SK-N-SH (cell line): Measurements from ENCODE around the gene MAG. TPM values are rescaled to one million over a fixed set of nuclear protein-coding genes. Genes with fewer than 3 reads are reported as not detected.

Source experiments
- CTCF ChIA-PET: fragments of 300-600, 350-600 bp; formaldehyde crosslinking; extraction: SDS; loops from one replicate; lab custom pipeline; 2021; lab: Yijun Ruan, JAX
- POLR2A ChIA-PET: fragments of 350-600 bp; sonication (Branson Sonifier 250); formaldehyde crosslinking; extraction: SDS; loops from one replicate; lab custom pipeline; 2020; ENCODE audit warnings: antibody characterized with exemption, inconsistent platforms; lab: Yijun Ruan, JAX
- DNase-seq: peaks from one replicate; pipeline ENCODE4 v3.0.0; 2012
- H2AFZ ChIP-seq: fragments of 200-600 bp; sonication (generic); 2 replicates; pipeline ENCODE4 v1.8.1; 2016; ENCODE audit warnings: antibody characterized with exemption, mild to moderate bottlenecking, low read depth
- H3F3A ChIP-seq: fragments of 200-600 bp; sonication (generic); replicated peaks from 2 replicates; pipeline ENCODE3; 2016; ENCODE audit warnings: antibody characterized with exemption, mild to moderate bottlenecking; ENCODE audit not compliant: insufficient read depth
- H3K27ac ChIP-seq, 2 experiments: fragments of 200-500 bp in 1 of 2; fragments of 200-600 bp in 1 of 2; sonication (Bioruptor generic) in 1 of 2; sonication (generic), shearing (Covaris generic) in 1 of 2; 2 replicates each; pipeline versions ENCODE4 v1.5.1 to v1.6.1; 2014 to 2016; ENCODE audit warnings: low read depth in 2 of 2, inconsistent platforms in 1 of 2, low read length in 1 of 2, mild to moderate bottlenecking in 1 of 2, mixed read lengths in 1 of 2
- H3K27me3 ChIP-seq: fragments of 200-600 bp; sonication (generic), shearing (Covaris generic); 2 replicates; pipeline ENCODE4 v1.6.1; 2016; ENCODE audit warnings: mixed run types; ENCODE audit not compliant: insufficient read depth
- H3K36me3 ChIP-seq, 2 experiments: fragments of 200-500 bp in 1 of 2; fragments of 200-600 bp in 1 of 2; sonication (Bioruptor generic) in 1 of 2; sonication (generic) in 1 of 2; replicated peaks in 1 of 2; 2 replicates each; pipeline versions ENCODE3 to v1.5.1; 2014 to 2016; ENCODE audit warnings: low read length in 1 of 2, mild to moderate bottlenecking in 1 of 2; ENCODE audit not compliant: insufficient read depth in 2 of 2, control insufficient read depth in 1 of 2
- H3K4me1 ChIP-seq, 2 experiments: fragments of 200-500 bp in 1 of 2; fragments of 200-600 bp in 1 of 2; sonication (Bioruptor generic) in 1 of 2; sonication (generic), shearing (Covaris generic) in 1 of 2; 2 replicates each; pipeline versions ENCODE4 v1.5.1 to v1.6.1; 2014 to 2016; ENCODE audit warnings: low read depth in 1 of 2, low read length in 1 of 2, mixed run types in 1 of 2; ENCODE audit not compliant: insufficient read depth in 2 of 2, control insufficient read depth in 1 of 2
- H3K4me2 ChIP-seq: fragments of 200-600 bp; sonication (generic), shearing (Covaris generic); 2 replicates; pipeline ENCODE4 v1.6.1; 2017; ENCODE audit warnings: mixed run types
- H3K4me3 ChIP-seq, 2 experiments: fragments of 200-500 bp in 1 of 2; fragments of 200-600 bp in 1 of 2; sonication (Bioruptor generic) in 1 of 2; sonication (generic), shearing (Covaris generic) in 1 of 2; 2 replicates each; pipeline versions ENCODE4 v1.5.1 to v1.8.1; 2014 to 2016; ENCODE audit warnings: low read depth in 2 of 2, inconsistent platforms in 1 of 2, low read length in 1 of 2, mild to moderate bottlenecking in 1 of 2, mixed read lengths in 1 of 2, moderate library complexity in 1 of 2
- H3K79me2 ChIP-seq: fragments of 200-600 bp; sonication (generic); 2 replicates; pipeline ENCODE4 v1.8.1; 2017; ENCODE audit warnings: mild to moderate bottlenecking; ENCODE audit not compliant: insufficient read depth
- H3K9ac ChIP-seq: fragments of 200-600 bp; sonication (generic); 2 replicates; pipeline ENCODE4 v1.6.1; 2017; ENCODE audit warnings: mixed run types
- H3K9me2 ChIP-seq: fragments of 200-600 bp; sonication (generic); 2 replicates; pipeline ENCODE4 v1.6.1; 2017; ENCODE audit warnings: mixed run types
- H3K9me3 ChIP-seq: fragments of 200-600 bp; sonication (generic); 2 replicates; pipeline ENCODE4 v1.6.1; 2017; ENCODE audit warnings: mixed run types, mild to moderate bottlenecking, moderate library complexity
- H4K20me1 ChIP-seq: fragments of 200-600 bp; sonication (generic); 2 replicates; pipeline ENCODE4 v1.6.1; 2017; ENCODE audit warnings: mild to moderate bottlenecking, mixed run types; ENCODE audit not compliant: insufficient read depth
- CHD2 ChIP-seq: fragments of 150-350 bp; IDR thresholded peaks from 2 replicates; pipeline ENCODE4 v1.6.1; 2018; ENCODE audit warnings: low read length; ENCODE audit not compliant: partially characterized antibody
- CTCF ChIP-seq: fragments of 200-600 bp; sonication (generic); IDR thresholded peaks from 2 replicates; pipeline ENCODE4 v1.6.1; 2017; ENCODE audit warnings: antibody characterized with exemption, mild to moderate bottlenecking, moderate library complexity
- ELF1 ChIP-seq: IDR thresholded peaks from 2 replicates; pipeline ENCODE4 v1.4.0; 2012
- FOXM1 ChIP-seq: IDR thresholded peaks from 2 replicates; pipeline ENCODE4 v1.4.0; 2012; ENCODE audit warnings: low read depth, mild to moderate bottlenecking
- GATA2 ChIP-seq: sonication (generic); formaldehyde crosslinking; IDR thresholded peaks from 2 replicates; pipeline ENCODE4 v1.5.0; 2020; ENCODE audit warnings: mild to moderate bottlenecking, missing genetic modification reagents
- MEF2A ChIP-seq: IDR thresholded peaks from 2 replicates; pipeline ENCODE4 v1.4.0; 2012; ENCODE audit warnings: low read depth, borderline replicate concordance
- POLR2AphosphoS5 ChIP-seq: IDR thresholded peaks from 2 replicates; pipeline ENCODE4 v1.6.1; 2012; ENCODE audit warnings: low read depth, low read length
- RAD21 ChIP-seq: IDR thresholded peaks from 2 replicates; pipeline ENCODE4 v1.6.1; 2012; ENCODE audit warnings: mild to moderate bottlenecking, low read length
- TEAD4 ChIP-seq: IDR thresholded peaks from 2 replicates; pipeline ENCODE4 v1.4.0; 2012; ENCODE audit warnings: mild to moderate bottlenecking, borderline replicate concordance; ENCODE audit not compliant: insufficient read depth
- USF2 ChIP-seq: fragments of 150-350 bp; IDR thresholded peaks from 2 replicates; pipeline ENCODE4 v1.6.1; 2017; ENCODE audit warnings: antibody characterized with exemption, low read length, low read depth, borderline replicate concordance
- ZBTB33 ChIP-seq: IDR thresholded peaks from 2 replicates; pipeline ENCODE4 v1.4.0; 2012; ENCODE audit warnings: low read depth, borderline replicate concordance
- WGBS: methylation state at CpG from one replicate; pipeline ENCODE4 v1.1.6; 2017; ENCODE audit warnings: low lambda C conversion rate; 5-methylcytosine and 5-hydroxymethylcytosine counted together
- polyA plus RNA-seq, 3 experiments: library from polyadenylated mRNA; depleted of rRNA; stranded (reverse); fragments of >200 nt; gene quantifications; 2 replicates each; pipeline ENCODE4 v1.2.3, GENCODE V29; 2012

The MAG gene
- polyA plus RNA-seq, 1 of the 3 experiments (the other 2 are of a cell fraction): not detected

GRCh38 chr19:35294859-35295791, 3.2 kb downstream of the MAG start (continued):
- TF ChIP-seq RAD21: no peak
- no peak for TF ChIP-seq CTCF
- TF ChIP-seq USF2: no peak
- no peak for TF ChIP-seq ZBTB33

- TF ChIP-seq GATA2 (CRISPR knock-in tag) (no peak), POLR2AphosphoS5 (no peak), CHD2 (no peak), ELF1 (no peak), MEF2A (no peak), TEAD4 (no peak), ZBTB33 (no peak), FOXM1 (no peak)
- Histone ChIP-seq H3K4me3 (no peak overlapping the region), H3K27me3 (peaks cover 61% of the 10 kb centered on the region), H3K27ac (no peak overlapping the region), H3K9ac (no peak overlapping the region), H4K20me1 (no peaks in the 10 kb centered on the region), H2AFZ (no peak overlapping the region), H3K79me2 (no peaks in the 10 kb centered on the region), H3K4me2 (no peak overlapping the region), H3K9me3 (no peaks in the 10 kb centered on the region), H3K36me3 (no peaks in the 10 kb centered on the region), H3K9me2 (no peaks in the 10 kb centered on the region), H3K4me1 (no peaks in the 10 kb centered on the region), H3F3A (no peaks in the 10 kb centered on the region)
- CTCF ChIA-PET: interaction anchor here (0.8 to 2.2 kb wide), 5 partner anchors 11 to 183 kb away, joined by 3 to 5 read pairs (median 3); partner anchors contain the start of gene USF2
- POLR2A ChIA-PET: no interaction called here
- no peak for DNase-seq
- WGBS: 27% methylated on average over 13 of the region's 24 CpGs
Measured at GRCh38 chr19:35295792-35296462, 4.0 kb downstream of the MAG start.
